ENCODE results near the gene CNTNAP2.

- peak; percentile 17; the same call in 1 of the 2 replicates for TF ChIP-seq GATA2 (IDR thresholded peaks at IDR 0.05; ENCODE audit: low read depth, low read length)
- TF ChIP-seq GATA3 (IDR thresholded peaks at IDR 0.05; ENCODE audit: low read depth, low read length) = no peak
Observed at GRCh38 chr7:146659732-146660131, 543.1 kb downstream of the CNTNAP2 start.
